ENCODE results near the gene GALNT2. TPM values are rescaled to one million over a fixed set of nuclear protein-coding genes. Genes with fewer than 3 reads are reported as not detected.

The GALNT2 gene
- total and polyA plus RNA-seq, 2 experiments from 2014 or later: 96.7 to 143 TPM

DNA sequence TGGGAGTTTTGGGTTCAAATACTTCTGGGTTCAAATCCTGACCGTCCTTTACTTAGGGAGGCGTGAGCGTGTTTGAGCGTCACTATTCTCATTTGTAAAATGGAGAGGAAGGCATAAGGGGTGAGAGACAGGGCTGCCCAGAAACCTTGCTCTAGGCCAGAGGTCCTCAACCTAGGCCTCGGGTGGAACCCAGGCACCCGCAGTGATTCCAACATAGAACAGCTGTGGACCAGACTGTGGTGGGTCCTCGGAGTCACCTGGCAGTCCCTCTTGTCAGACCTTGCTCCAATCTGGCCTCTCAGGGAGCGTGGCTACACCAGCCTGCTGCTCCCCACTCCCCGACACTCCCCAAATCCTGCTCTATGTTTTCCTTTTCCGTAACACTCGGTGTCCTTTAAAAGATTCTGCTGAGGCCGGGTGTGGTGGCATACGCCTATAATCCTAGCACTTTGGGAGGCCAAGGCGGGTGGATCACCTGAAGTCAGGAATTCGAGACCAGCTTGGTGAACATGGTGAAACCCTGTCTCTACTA lies 242.7 kb downstream of the GALNT2 start:
- Histone ChIP-seq H3K79me2 (no peaks in the 10 kb centered on the region), H3K4me1 (ENCODE audit: insufficient read depth) (peaks cover 5% of the 10 kb centered on the region), H3K9me3 (ENCODE audit: low read depth) (no peaks in the 10 kb centered on the region), H3K27me3 (no peaks in the 10 kb centered on the region), H3K36me3 (replicated peaks; ENCODE audit: insufficient read depth, low read depth) (no peaks in the 10 kb centered on the region), H3K4me2 (no peak overlapping the region), H4K20me1 (ENCODE audit: insufficient read depth, poor library complexity, severe bottlenecking) (no peaks in the 10 kb centered on the region), H3K4me3 (no peak overlapping the region), H3K27ac (no peak overlapping the region), H2AFZ (no peak overlapping the region), H3K9me2 (replicated peaks; ENCODE audit: insufficient read depth) (no peaks in the 10 kb centered on the region)
- no peak for DNase-seq (ENCODE audit: low spot score)
- TF ChIP-seq EZH2phosphoT487 (IDR thresholded peaks at IDR 0.05; ENCODE audit: low read depth, severe bottlenecking, unreplicated experiment) (no peak), EZH2 (IDR thresholded peaks at IDR 0.05; ENCODE audit: borderline replicate concordance) (no peak)
- TF ChIP-seq, protein P1, sequence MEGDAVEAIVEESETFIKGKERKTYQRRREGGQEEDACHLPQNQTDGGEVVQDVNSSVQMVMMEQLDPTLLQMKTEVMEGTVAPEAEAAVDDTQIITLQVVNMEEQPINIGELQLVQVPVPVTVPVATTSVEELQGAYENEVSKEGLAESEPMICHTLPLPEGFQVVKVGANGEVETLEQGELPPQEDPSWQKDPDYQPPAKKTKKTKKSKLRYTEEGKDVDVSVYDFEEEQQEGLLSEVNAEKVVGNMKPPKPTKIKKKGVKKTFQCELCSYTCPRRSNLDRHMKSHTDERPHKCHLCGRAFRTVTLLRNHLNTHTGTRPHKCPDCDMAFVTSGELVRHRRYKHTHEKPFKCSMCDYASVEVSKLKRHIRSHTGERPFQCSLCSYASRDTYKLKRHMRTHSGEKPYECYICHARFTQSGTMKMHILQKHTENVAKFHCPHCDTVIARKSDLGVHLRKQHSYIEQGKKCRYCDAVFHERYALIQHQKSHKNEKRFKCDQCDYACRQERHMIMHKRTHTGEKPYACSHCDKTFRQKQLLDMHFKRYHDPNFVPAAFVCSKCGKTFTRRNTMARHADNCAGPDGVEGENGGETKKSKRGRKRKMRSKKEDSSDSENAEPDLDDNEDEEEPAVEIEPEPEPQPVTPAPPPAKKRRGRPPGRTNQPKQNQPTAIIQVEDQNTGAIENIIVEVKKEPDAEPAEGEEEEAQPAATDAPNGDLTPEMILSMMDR (IDR thresholded peaks at IDR 0.05; ENCODE audit: poor library complexity): no peak
- 95% methylated on average over 15 of the region's 15 CpGs for WGBS (ENCODE audit: low lambda C conversion rate, missing lambda C conversion rate)

DNA sequence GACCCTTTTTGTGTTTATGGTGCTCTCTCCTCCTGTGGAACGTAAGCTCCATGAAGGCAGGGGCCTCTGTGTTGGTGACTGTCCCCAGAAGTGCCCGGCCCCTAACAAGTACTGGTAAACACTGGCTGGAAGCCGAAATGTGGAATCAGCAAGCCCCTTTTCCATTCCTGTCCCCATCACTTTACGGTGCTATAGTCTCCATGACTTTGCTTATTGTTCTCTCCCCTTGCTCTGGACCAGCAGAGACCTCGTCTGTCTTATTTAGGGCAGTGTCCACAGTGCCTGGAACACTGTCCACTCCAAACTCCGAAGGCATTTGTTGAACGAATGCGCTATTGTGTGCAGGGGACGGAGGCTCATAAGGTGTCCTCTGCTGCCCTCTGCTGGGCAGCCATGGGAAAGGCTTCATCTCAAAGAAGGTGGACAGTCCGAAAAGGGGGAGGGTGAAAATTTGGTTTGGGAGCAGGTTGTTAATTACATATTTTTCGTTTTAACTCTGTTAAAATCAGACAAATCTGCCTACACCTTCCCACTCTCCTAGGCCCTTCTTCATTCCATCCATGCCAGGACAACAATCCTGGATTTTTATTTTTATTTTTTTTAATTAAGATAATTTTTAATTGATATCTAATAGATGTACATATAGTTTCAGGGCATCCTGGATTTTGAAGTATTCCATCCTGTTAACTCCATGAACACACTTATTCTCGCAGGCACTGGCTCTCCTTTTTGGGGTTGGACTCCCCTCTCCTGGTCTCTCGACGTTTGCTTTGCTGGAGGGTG lies 243.5 kb downstream of the GALNT2 start:
- no peak overlapping the region for H3K4me3 ChIP-seq
- H3K9me2 ChIP-seq (replicated peaks; ENCODE audit: insufficient read depth): no peaks in the 10 kb centered on the region
- peaks cover 5% of the 10 kb centered on the region for H3K4me1 ChIP-seq (ENCODE audit: insufficient read depth)
- 38% methylated on average over 14 of the region's 14 CpGs for WGBS (ENCODE audit: low lambda C conversion rate, missing lambda C conversion rate)
- H3K9me3 ChIP-seq (ENCODE audit: low read depth): no peaks in the 10 kb centered on the region
- H3K27me3 ChIP-seq: no peaks in the 10 kb centered on the region
- no peaks in the 10 kb centered on the region for H3K79me2 ChIP-seq
- no peak overlapping the region for H3K4me2 ChIP-seq
- no peak overlapping the region for H2AFZ ChIP-seq
- DNase-seq (ENCODE audit: low spot score): peak; percentile 88
- H4K20me1 ChIP-seq (ENCODE audit: insufficient read depth, poor library complexity, severe bottlenecking): no peaks in the 10 kb centered on the region
- no peaks in the 10 kb centered on the region for H3K36me3 ChIP-seq (replicated peaks; ENCODE audit: insufficient read depth, low read depth)
- H3K27ac ChIP-seq: no peak overlapping the region
- TF ChIP-seq EZH2phosphoT487 (IDR thresholded peaks at IDR 0.05; ENCODE audit: low read depth, severe bottlenecking, unreplicated experiment) (no peak), EZH2 (IDR thresholded peaks at IDR 0.05; ENCODE audit: borderline replicate concordance) (no peak)
- TF ChIP-seq, protein P1 (IDR thresholded peaks at IDR 0.05; ENCODE audit: poor library complexity): peak; percentile 92

DNA sequence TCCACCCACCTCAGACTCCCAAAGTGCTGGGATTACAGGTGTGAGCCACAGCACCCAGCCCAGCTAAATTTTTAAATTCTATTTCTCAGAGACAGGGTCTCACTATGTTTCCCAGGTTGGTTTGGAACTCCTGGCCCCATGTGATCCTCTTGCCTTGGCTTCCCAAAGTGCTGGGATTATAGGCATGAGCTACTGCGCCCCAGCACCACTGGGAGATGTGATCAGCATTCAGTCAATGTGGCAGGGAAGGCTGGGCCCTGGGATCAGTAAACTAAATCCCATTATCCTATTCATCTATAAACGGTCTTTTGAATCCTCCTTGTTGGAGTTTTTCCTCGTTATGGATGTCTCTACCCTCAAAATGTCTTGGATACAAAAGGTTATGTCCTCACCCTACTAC lies 245.6 kb downstream of the GALNT2 start:
- Histone ChIP-seq H4K20me1 (ENCODE audit: insufficient read depth, poor library complexity, severe bottlenecking) (no peaks in the 10 kb centered on the region), H3K79me2 (no peaks in the 10 kb centered on the region), H3K27ac (no peak overlapping the region), H3K9me3 (ENCODE audit: low read depth) (no peaks in the 10 kb centered on the region), H3K36me3 (replicated peaks; ENCODE audit: insufficient read depth, low read depth) (no peaks in the 10 kb centered on the region), H3K9me2 (replicated peaks; ENCODE audit: insufficient read depth) (no peaks in the 10 kb centered on the region), H3K27me3 (no peaks in the 10 kb centered on the region), H3K4me2 (no peak overlapping the region), H3K4me3 (no peak overlapping the region), H3K4me1 (ENCODE audit: insufficient read depth) (no peaks in the 10 kb centered on the region), H2AFZ (no peak overlapping the region)
- no peak for DNase-seq (ENCODE audit: low spot score)
- 75% methylated on average over 3 of the region's 3 CpGs for WGBS (ENCODE audit: low lambda C conversion rate, missing lambda C conversion rate)
- TF ChIP-seq EZH2phosphoT487 (IDR thresholded peaks at IDR 0.05; ENCODE audit: low read depth, severe bottlenecking, unreplicated experiment) (no peak), EZH2 (IDR thresholded peaks at IDR 0.05; ENCODE audit: borderline replicate concordance) (no peak)
- TF ChIP-seq, protein P1 (IDR thresholded peaks at IDR 0.05; ENCODE audit: poor library complexity): no peak
